Endothelial cell of umbilical vein (primary cell): ENCODE data around the gene IGF1. TPM values are rescaled to one million over a fixed set of nuclear protein-coding genes. Genes with fewer than 3 reads are reported as not detected.

Experiments
- BruUV-seq: library from RNA; stranded (reverse); fragments of 400-500 nt; replicated peaks from 2 replicates; lab custom pipeline; 2021; lab: Mats Ljungman, UMichigan
- CTCF ChIA-PET: fragments of 300-600, 350-600 bp; sonication (Branson Sonifier 250); formaldehyde crosslinking; loops from one replicate; lab custom pipeline; 2021; ENCODE audit warnings: antibody characterized with exemption, inconsistent platforms; lab: Charles Lee
- POLR2A ChIA-PET: fragments of 300-600, 350-600 bp; sonication (Branson Sonifier 250); formaldehyde crosslinking; loops from one replicate; lab custom pipeline; 2021; ENCODE audit warnings: antibody characterized with exemption, inconsistent platforms; lab: Charles Lee
- DNase-seq: peaks from one replicate; pipeline ENCODE4 v3.0.0-alpha.2; 2011; ENCODE audit warnings: low read depth, low spot score
- FAIRE-seq: peaks from 2 replicates; lab custom pipeline; 2011; peaks lifted over from hg19 to GRCh38; lab: Jason Lieb, UNC
- H2AFZ ChIP-seq: 2 replicates; pipeline ENCODE4 v1.6.0; 2012; ENCODE audit warnings: low read depth, low read length, control low read depth, inconsistent platforms
- H3K27ac ChIP-seq: 2 replicates; pipeline ENCODE4 v1.5.1; 2011; ENCODE audit warnings: low read depth, mild to moderate bottlenecking, control low read depth, low read length, moderate library complexity; ENCODE audit not compliant: insufficient read depth
- H3K27me3 ChIP-seq, 2 experiments: 2 replicates each; pipeline versions ENCODE4 v1.6.0 to v1.6.1; 2011; ENCODE audit warnings: low read length in 2 of 2, mixed read lengths in 1 of 2; ENCODE audit not compliant: control insufficient read depth in 2 of 2, insufficient read depth in 2 of 2
- H3K36me3 ChIP-seq, 2 experiments: 2 replicates in 1 of 2; 3 replicates in 1 of 2; pipeline ENCODE4 v1.5.1; 2011; ENCODE audit warnings: low read length in 2 of 2, mild to moderate bottlenecking in 1 of 2, moderate library complexity in 1 of 2; ENCODE audit not compliant: control insufficient read depth in 2 of 2, insufficient read depth in 2 of 2; ENCODE audit errors: extremely low read depth in 1 of 2
- H3K4me1 ChIP-seq: 3 replicates; pipeline ENCODE4 v1.5.1; 2011; ENCODE audit warnings: mild to moderate bottlenecking, low read length; ENCODE audit not compliant: control insufficient read depth, insufficient read depth; ENCODE audit errors: extremely low read depth
- H3K4me2 ChIP-seq: 2 replicates; pipeline ENCODE4 v1.6.1; 2011; ENCODE audit warnings: low read length, control low read depth, mixed read lengths; ENCODE audit not compliant: insufficient read depth
- H3K4me3 ChIP-seq, 3 experiments: fragments of 200-600 bp in 1 of 3; sonication (generic), shearing (Covaris generic) in 1 of 3; replicated peaks in 1 of 3; 2 replicates each; pipeline ENCODE4 v1.5.1; 2011 to 2016; ENCODE audit warnings: control low read depth in 3 of 3, low read length in 3 of 3, mild to moderate bottlenecking in 2 of 3, inconsistent platforms in 1 of 3, low read depth in 1 of 3, moderate library complexity in 1 of 3; ENCODE audit not compliant: insufficient read depth in 1 of 3
- H3K79me2 ChIP-seq: 2 replicates; pipeline ENCODE4 v1.6.0; 2012; ENCODE audit warnings: low read length, inconsistent platforms; ENCODE audit not compliant: control insufficient read depth, insufficient read depth
- H3K9ac ChIP-seq: replicated peaks from 2 replicates; pipeline ENCODE3; 2011; ENCODE audit warnings: low read length, control low read depth; ENCODE audit not compliant: insufficient read depth; ENCODE audit errors: extremely low read depth
- H3K9me1 ChIP-seq: replicated peaks from 3 replicates; pipeline ENCODE4 v1.6.0; 2011; ENCODE audit warnings: mild to moderate bottlenecking, low read length; ENCODE audit not compliant: control insufficient read depth, insufficient read depth; ENCODE audit errors: extremely low read depth
- H3K9me3 ChIP-seq: replicated peaks from 2 replicates; pipeline ENCODE4 v1.5.1; 2012; ENCODE audit warnings: low read length, inconsistent platforms; ENCODE audit not compliant: control insufficient read depth, insufficient read depth
- H4K20me1 ChIP-seq: replicated peaks from 2 replicates; pipeline ENCODE3; 2011; ENCODE audit warnings: mild to moderate bottlenecking, low read length; ENCODE audit not compliant: control insufficient read depth, insufficient read depth; ENCODE audit errors: extremely low read depth
- EZH2 ChIP-seq: IDR thresholded peaks from 2 replicates; pipeline ENCODE4 v1.6.1; 2012; ENCODE audit warnings: borderline replicate concordance, low read depth, mild to moderate bottlenecking, moderate library complexity, low read length, inconsistent platforms; ENCODE audit not compliant: severe bottlenecking
- FOS ChIP-seq: IDR thresholded peaks from 2 replicates; pipeline ENCODE4 v1.6.1; 2011; ENCODE audit warnings: mild to moderate bottlenecking, low read length, moderate library complexity, borderline replicate concordance; ENCODE audit not compliant: insufficient read depth
- GATA2 ChIP-seq: IDR thresholded peaks from 2 replicates; pipeline ENCODE4 v1.7.0; 2011; ENCODE audit warnings: low read depth, mild to moderate bottlenecking, moderate library complexity, mixed read lengths, low read length; ENCODE audit not compliant: insufficient read length, insufficient read depth
- JUN ChIP-seq: IDR thresholded peaks from 2 replicates; pipeline ENCODE4 v1.6.1; 2011; ENCODE audit warnings: borderline replicate concordance, low read depth; ENCODE audit not compliant: insufficient read length, insufficient read depth
- MYC ChIP-seq: IDR thresholded peaks from one replicate; pipeline ENCODE4 v1.6.1; 2011; ENCODE audit warnings: mild to moderate bottlenecking, low read depth, low read length
- POLR2A ChIP-seq: IDR thresholded peaks from 2 replicates; pipeline ENCODE4 v1.6.1; 2012; ENCODE audit warnings: low read depth, mild to moderate bottlenecking, control low read depth, low read length
- POLR2AphosphoS5 ChIP-seq: IDR thresholded peaks from 2 replicates; pipeline ENCODE4 v1.6.1; 2012; ENCODE audit warnings: low read depth, mild to moderate bottlenecking, control low read depth, low read length, moderate library complexity; ENCODE audit not compliant: insufficient read depth
- dilution Hi-C: fragments of 300-500 bp; cut with MboI; formaldehyde crosslinking; loops from one replicate; pipeline ENCODE4 v1.15.0; 2019; ENCODE audit warnings: low sequenced_read_pairs; ENCODE audit not compliant: extremely low pct_ligation_motif_present
- intact Hi-C: fragments of 100-400 bp; cut with micrococcal nuclease; formaldehyde crosslinking; loops from one replicate; pipeline ENCODE4 v1.10.0; 2022
- polyA plus RNA-seq, 4 experiments: library from polyadenylated mRNA; depleted of rRNA in 3 of 4; stranded (reverse) in 3 of 4; unstranded in 1 of 4; fragments of >200 nt; gene quantifications; 2 replicates each; pipeline versions ENCODE4 v1.2.1 to v1.2.3, GENCODE V29; 2011 to 2012; ENCODE audit warnings: missing spikeins in 1 of 4
- total RNA-seq: library from RNA; stranded (reverse); gene quantifications from 2 replicates; pipeline ENCODE4 v1.2.3, GENCODE V29; 2021
- TF ChIP-seq, protein P1 (sequence below): IDR thresholded peaks from 2 replicates; pipeline ENCODE4 v1.6.1; 2011; ENCODE audit not compliant: insufficient read depth, insufficient read length
- TF ChIP-seq, protein P2 (sequence below), 2 donors: IDR thresholded peaks; 1 replicate in 1 of 2; 2 replicates in 1 of 2; pipeline ENCODE4 v1.5.1; 2011; ENCODE audit warnings: low read length in 2 of 2, mild to moderate bottlenecking in 2 of 2, moderate library complexity in 2 of 2, control low read depth in 1 of 2, inconsistent platforms in 1 of 2, low read depth in 1 of 2; ENCODE audit not compliant: insufficient read depth in 1 of 2; ENCODE audit errors: extremely low read depth in 1 of 2

Gene IGF1
- total and polyA plus RNA-seq, 2 donors (not counting 3 experiments of a cell fraction or from before 2014, with no cell fraction given): 0.10 TPM; not detected in 1

DNA sequence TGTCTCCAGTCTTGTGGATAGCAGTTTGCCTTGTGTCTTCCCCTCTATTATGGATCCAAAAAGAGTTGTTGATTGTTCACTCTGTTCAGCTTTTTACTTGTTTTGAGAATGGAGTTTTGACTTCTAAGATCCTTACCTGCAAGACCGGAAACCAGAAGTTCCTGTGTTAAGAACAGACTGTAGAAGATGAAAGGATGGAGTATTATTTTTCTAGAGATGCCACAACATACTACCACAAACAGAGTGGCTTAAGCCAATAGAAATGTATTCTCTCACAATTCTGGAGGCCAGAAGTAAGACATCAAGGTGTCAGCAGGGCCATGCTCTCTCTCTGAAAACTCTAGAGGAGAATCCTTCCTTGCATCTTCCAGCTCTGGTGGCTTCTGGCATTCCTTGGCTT, 95.0 kb downstream of the IGF1 start:
- ChIA-PET CTCF (no interaction called here), POLR2A (no interaction called here)
- Histone ChIP-seq H3K4me2 (no peak overlapping the region), H3K4me1 (no peaks in the 10 kb centered on the region), H3K27ac (no peak overlapping the region), H3K79me2 (no peaks in the 10 kb centered on the region), H3K9ac (no peak overlapping the region), H4K20me1 (no peaks in the 10 kb centered on the region), H3K27me3 (no peaks in the 10 kb centered on the region), H3K4me3 (no peak overlapping the region), H2AFZ (no peak overlapping the region), H3K9me1 (no peaks in the 10 kb centered on the region), H3K9me3 (no peaks in the 10 kb centered on the region), H3K36me3 (no peaks in the 10 kb centered on the region)
- DNase-seq: no peak
- FAIRE-seq: no peak
- no TSS peak for BruUV-seq
- TF ChIP-seq, protein P1, sequence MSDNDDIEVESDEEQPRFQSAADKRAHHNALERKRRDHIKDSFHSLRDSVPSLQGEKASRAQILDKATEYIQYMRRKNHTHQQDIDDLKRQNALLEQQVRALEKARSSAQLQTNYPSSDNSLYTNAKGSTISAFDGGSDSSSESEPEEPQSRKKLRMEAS: no peak
- TF ChIP-seq GATA2 (no peak), EZH2 (no peak), JUN (no peak), MYC (no peak), POLR2AphosphoS5 (no peak), FOS (no peak), POLR2A (no peak)
- TF ChIP-seq, protein P2, sequence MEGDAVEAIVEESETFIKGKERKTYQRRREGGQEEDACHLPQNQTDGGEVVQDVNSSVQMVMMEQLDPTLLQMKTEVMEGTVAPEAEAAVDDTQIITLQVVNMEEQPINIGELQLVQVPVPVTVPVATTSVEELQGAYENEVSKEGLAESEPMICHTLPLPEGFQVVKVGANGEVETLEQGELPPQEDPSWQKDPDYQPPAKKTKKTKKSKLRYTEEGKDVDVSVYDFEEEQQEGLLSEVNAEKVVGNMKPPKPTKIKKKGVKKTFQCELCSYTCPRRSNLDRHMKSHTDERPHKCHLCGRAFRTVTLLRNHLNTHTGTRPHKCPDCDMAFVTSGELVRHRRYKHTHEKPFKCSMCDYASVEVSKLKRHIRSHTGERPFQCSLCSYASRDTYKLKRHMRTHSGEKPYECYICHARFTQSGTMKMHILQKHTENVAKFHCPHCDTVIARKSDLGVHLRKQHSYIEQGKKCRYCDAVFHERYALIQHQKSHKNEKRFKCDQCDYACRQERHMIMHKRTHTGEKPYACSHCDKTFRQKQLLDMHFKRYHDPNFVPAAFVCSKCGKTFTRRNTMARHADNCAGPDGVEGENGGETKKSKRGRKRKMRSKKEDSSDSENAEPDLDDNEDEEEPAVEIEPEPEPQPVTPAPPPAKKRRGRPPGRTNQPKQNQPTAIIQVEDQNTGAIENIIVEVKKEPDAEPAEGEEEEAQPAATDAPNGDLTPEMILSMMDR (IDR thresholded peaks at IDR 0.05; ENCODE audit: extremely low read depth in 1 of 2, insufficient read depth in 1 of 2, low read depth in 1 of 2, low read length in 2 of 2): no peak
- dilution Hi-C loops (no loop called here), intact Hi-C loops (no loop called here)
